HepG2 (cell line): Measurements from ENCODE around the gene VGF. TPM values are rescaled to one million over a fixed set of nuclear protein-coding genes. Genes with fewer than 3 reads are reported as not detected.

Experiments
- EEA1 ChIP-seq: sonication (generic); formaldehyde crosslinking; IDR thresholded peaks from 2 replicates; pipeline ENCODE4 v1.5.1; 2020; ENCODE audit warnings: mild to moderate bottlenecking, missing genetic modification reagents, borderline replicate concordance
- ELF3 ChIP-seq: IDR thresholded peaks from 2 replicates; pipeline ENCODE4 v1.6.1; 2016; ENCODE audit warnings: missing genetic modification reagents, missing compliant biosample characterization
- MXI1 ChIP-seq: IDR thresholded peaks from 3 replicates; pipeline ENCODE4 v1.6.1; 2012; ENCODE audit warnings: low read depth, low read length, inconsistent platforms, borderline replicate concordance
- NFIB ChIP-seq: sonication (generic); formaldehyde crosslinking; IDR thresholded peaks from 2 replicates; pipeline ENCODE4 v1.9.0; 2021; ENCODE audit warnings: missing genetic modification reagents, mild to moderate bottlenecking, borderline replicate concordance
- POLR2G ChIP-seq: fragments of 200-400 bp; formaldehyde crosslinking; IDR thresholded peaks from 2 replicates; pipeline ENCODE4 v1.6.1; 2018; ENCODE audit warnings: mild to moderate bottlenecking, low read depth, low read length, moderate library complexity
- REPIN1 ChIP-seq: sonication (generic); formaldehyde crosslinking; IDR thresholded peaks from 2 replicates; pipeline ENCODE4 v1.8.0; 2022; ENCODE audit warnings: missing genetic modification reagents, low read depth, mild to moderate bottlenecking, borderline replicate concordance
- SMAD1 ChIP-seq: sonication (generic); formaldehyde crosslinking; IDR thresholded peaks from 2 replicates; pipeline ENCODE4 v1.4.0; 2020; ENCODE audit warnings: missing genetic modification reagents, low read depth, mild to moderate bottlenecking, borderline replicate concordance
- STAT5B ChIP-seq: sonication (generic); formaldehyde crosslinking; IDR thresholded peaks from 2 replicates; pipeline ENCODE4 v1.4.0; 2020; ENCODE audit warnings: missing genetic modification reagents
- TEAD2 ChIP-seq: sonication (generic); formaldehyde crosslinking; IDR thresholded peaks from 2 replicates; pipeline ENCODE4 v1.9.0; 2021; ENCODE audit warnings: missing genetic modification reagents
- ZBTB7A ChIP-seq: sonication (generic); formaldehyde crosslinking; IDR thresholded peaks from 2 replicates; pipeline ENCODE4 v1.8.0; 2022; ENCODE audit warnings: mild to moderate bottlenecking, missing genetic modification reagents
- ZFP41 ChIP-seq: sonication (generic); formaldehyde crosslinking; IDR thresholded peaks from 2 replicates; pipeline ENCODE4 v1.4.0; 2020; ENCODE audit warnings: mild to moderate bottlenecking, missing genetic modification reagents, borderline replicate concordance
- ZNF331 ChIP-seq: sonication (generic); formaldehyde crosslinking; IDR thresholded peaks from 2 replicates; pipeline ENCODE4 v1.4.0; 2020; ENCODE audit warnings: missing genetic modification reagents
- ZNF530 ChIP-seq: sonication (generic); formaldehyde crosslinking; IDR thresholded peaks from 2 replicates; pipeline ENCODE4 v1.5.0; 2020; ENCODE audit warnings: low read depth, mild to moderate bottlenecking, missing genetic modification reagents
- ZNF629 ChIP-seq: sonication (generic); formaldehyde crosslinking; conservative IDR thresholded peaks from 2 replicates; pipeline ENCODE4 v1.5.0; 2020; ENCODE audit warnings: missing genetic modification reagents
- polyA plus RNA-seq, 8 experiments: library from polyadenylated mRNA; depleted of rRNA in 3 of 8; stranded (reverse) in 7 of 8; unstranded in 1 of 8; fragments of >200 nt; fragmentation: Illumina TruSeq in 4 of 8; extraction: Trizol in 4 of 8; gene quantifications; 2 replicates each; pipeline versions ENCODE4 v1.2.1 to v1.2.3, GENCODE V29; 2011 to 2016; ENCODE audit warnings: low read depth in 4 of 8, missing spikeins in 1 of 8, mixed read lengths in 1 of 8; ENCODE audit not compliant: insufficient read depth in 1 of 8
- total RNA-seq, 5 experiments: library from RNA; depleted of rRNA; stranded (reverse); fragments of >200 nt; fragmentation: Illumina TruSeq; extraction: Trizol; gene quantifications; 2 replicates each; pipeline ENCODE4 v1.2.3, GENCODE V29; 2016; ENCODE audit warnings: low read depth in 1 of 5
- TF ChIP-seq, protein P1 (sequence below): sonication (generic); formaldehyde crosslinking; IDR thresholded peaks from 2 replicates; pipeline ENCODE4 v1.4.0; 2020; ENCODE audit warnings: missing genetic modification reagents
- TF ChIP-seq, protein P2 (sequence below): sonication (generic); formaldehyde crosslinking; IDR thresholded peaks from 2 replicates; pipeline ENCODE4 v1.8.1; 2023; ENCODE audit warnings: mild to moderate bottlenecking, inconsistent platforms, moderate library complexity, missing genetic modification reagents, borderline replicate concordance
- TF ChIP-seq, protein P3 (sequence below): sonication (generic); formaldehyde crosslinking; IDR thresholded peaks from 2 replicates; pipeline ENCODE4 v1.5.1; 2020; ENCODE audit warnings: mild to moderate bottlenecking, missing genetic modification reagents, moderate library complexity
- TF ChIP-seq, protein P4 (sequence below): sonication (generic); formaldehyde crosslinking; IDR thresholded peaks from 2 replicates; pipeline ENCODE4 v1.9.0; 2021; ENCODE audit warnings: missing genetic modification reagents, mild to moderate bottlenecking, borderline replicate concordance
- TF ChIP-seq, protein P5 (sequence below): sonication (generic); formaldehyde crosslinking; IDR thresholded peaks from 2 replicates; pipeline ENCODE4 v1.8.1; 2023; ENCODE audit warnings: mild to moderate bottlenecking, moderate library complexity, missing genetic modification reagents

Gene VGF
- total and polyA plus RNA-seq, 2 of the 13 experiments (the other 11 are each of a cell fraction or from before 2014, with no cell fraction given): 0.12 to 0.46 TPM

DNA sequence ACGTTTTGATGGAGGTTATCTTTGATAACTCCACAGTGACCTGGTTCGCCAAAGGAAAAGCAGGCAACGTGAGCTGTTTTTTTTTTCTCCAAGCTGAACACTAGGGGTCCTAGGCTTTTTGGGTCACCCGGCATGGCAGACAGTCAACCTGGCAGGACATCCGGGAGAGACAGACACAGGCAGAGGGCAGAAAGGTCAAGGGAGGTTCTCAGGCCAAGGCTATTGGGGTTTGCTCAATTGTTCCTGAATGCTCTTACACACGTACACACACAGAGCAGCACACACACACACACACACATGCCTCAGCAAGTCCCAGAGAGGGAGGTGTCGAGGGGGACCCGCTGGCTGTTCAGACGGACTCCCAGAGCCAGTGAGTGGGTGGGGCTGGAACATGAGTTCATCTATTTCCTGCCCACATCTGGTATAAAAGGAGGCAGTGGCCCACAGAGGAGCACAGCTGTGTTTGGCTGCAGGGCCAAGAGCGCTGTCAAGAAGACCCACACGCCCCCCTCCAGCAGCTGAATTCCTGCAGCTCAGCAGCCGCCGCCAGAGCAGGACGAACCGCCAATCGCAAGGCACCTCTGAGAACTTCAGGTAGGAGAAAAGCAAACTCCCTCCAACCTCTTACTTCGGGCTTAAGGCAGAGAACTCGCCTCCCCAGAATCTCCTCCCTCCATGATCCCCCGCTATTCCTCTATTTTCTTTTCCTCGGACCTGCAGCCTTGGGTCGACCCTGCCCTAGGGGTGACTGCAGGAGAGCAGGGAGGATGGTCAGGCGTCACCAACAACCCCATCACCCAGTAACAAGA lies 38.5 kb downstream of the VGF start, which contains the start of gene SERPINE1 (continued):
- TF ChIP-seq, protein P1, sequence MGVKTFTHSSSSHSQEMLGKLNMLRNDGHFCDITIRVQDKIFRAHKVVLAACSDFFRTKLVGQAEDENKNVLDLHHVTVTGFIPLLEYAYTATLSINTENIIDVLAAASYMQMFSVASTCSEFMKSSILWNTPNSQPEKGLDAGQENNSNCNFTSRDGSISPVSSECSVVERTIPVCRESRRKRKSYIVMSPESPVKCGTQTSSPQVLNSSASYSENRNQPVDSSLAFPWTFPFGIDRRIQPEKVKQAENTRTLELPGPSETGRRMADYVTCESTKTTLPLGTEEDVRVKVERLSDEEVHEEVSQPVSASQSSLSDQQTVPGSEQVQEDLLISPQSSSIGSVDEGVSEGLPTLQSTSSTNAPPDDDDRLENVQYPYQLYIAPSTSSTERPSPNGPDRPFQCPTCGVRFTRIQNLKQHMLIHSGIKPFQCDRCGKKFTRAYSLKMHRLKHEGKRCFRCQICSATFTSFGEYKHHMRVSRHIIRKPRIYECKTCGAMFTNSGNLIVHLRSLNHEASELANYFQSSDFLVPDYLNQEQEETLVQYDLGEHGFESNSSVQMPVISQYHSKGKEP (CRISPR knock-in tag): no peak
- TF ChIP-seq POLR2G (peak; percentile 100), MXI1 (peak; percentile 90; the same call in 2 of the 3 replicates), SMAD1 (CRISPR knock-in tag) (no peak; the same call in 1 of the 2 replicates), NFIB (CRISPR knock-in tag) (no peak), ZNF629 (no peak; the same call in 1 of the 2 replicates), EEA1 (CRISPR knock-in tag) (no peak), TEAD2 (CRISPR knock-in tag) (no peak), ZBTB7A (CRISPR knock-in tag) (peak; percentile 82; the same call in 1 of the 2 replicates), REPIN1 (CRISPR knock-in tag) (peak; percentile 81), ZFP41 (no peak), STAT5B (CRISPR knock-in tag) (no peak), ZNF331 (peak; percentile 81), ELF3 (peak; percentile 96), ZNF530 (CRISPR knock-in tag) (no peak)
- TF ChIP-seq, protein P2, sequence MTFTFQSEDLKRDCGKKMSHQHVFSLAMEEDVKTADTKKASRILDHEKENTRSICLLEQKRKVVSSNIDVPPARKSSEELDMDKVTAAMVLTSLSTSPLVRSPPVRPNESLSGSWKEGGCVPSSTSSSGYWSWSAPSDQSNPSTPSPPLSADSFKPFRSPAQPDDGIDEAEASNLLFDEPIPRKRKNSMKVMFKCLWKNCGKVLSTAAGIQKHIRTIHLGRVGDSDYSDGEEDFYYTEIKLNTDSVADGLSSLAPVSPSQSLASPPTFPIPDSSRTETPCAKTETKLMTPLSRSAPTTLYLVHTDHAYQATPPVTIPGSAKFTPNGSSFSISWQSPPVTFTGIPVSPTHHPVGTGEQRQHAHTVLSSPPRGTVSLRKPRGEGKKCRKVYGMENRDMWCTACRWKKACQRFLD: no peak; the same call in 1 of the 2 replicates
- TF ChIP-seq, protein P3, sequence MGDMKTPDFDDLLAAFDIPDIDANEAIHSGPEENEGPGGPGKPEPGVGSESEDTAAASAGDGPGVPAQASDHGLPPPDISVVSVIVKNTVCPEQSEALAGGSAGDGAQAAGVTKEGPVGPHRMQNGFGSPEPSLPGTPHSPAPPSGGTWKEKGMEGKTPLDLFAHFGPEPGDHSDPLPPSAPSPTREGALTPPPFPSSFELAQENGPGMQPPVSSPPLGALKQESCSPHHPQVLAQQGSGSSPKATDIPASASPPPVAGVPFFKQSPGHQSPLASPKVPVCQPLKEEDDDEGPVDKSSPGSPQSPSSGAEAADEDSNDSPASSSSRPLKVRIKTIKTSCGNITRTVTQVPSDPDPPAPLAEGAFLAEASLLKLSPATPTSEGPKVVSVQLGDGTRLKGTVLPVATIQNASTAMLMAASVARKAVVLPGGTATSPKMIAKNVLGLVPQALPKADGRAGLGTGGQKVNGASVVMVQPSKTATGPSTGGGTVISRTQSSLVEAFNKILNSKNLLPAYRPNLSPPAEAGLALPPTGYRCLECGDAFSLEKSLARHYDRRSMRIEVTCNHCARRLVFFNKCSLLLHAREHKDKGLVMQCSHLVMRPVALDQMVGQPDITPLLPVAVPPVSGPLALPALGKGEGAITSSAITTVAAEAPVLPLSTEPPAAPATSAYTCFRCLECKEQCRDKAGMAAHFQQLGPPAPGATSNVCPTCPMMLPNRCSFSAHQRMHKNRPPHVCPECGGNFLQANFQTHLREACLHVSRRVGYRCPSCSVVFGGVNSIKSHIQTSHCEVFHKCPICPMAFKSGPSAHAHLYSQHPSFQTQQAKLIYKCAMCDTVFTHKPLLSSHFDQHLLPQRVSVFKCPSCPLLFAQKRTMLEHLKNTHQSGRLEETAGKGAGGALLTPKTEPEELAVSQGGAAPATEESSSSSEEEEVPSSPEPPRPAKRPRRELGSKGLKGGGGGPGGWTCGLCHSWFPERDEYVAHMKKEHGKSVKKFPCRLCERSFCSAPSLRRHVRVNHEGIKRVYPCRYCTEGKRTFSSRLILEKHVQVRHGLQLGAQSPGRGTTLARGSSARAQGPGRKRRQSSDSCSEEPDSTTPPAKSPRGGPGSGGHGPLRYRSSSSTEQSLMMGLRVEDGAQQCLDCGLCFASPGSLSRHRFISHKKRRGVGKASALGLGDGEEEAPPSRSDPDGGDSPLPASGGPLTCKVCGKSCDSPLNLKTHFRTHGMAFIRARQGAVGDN (CRISPR knock-in tag): peak; percentile 96
- TF ChIP-seq, protein P4, sequence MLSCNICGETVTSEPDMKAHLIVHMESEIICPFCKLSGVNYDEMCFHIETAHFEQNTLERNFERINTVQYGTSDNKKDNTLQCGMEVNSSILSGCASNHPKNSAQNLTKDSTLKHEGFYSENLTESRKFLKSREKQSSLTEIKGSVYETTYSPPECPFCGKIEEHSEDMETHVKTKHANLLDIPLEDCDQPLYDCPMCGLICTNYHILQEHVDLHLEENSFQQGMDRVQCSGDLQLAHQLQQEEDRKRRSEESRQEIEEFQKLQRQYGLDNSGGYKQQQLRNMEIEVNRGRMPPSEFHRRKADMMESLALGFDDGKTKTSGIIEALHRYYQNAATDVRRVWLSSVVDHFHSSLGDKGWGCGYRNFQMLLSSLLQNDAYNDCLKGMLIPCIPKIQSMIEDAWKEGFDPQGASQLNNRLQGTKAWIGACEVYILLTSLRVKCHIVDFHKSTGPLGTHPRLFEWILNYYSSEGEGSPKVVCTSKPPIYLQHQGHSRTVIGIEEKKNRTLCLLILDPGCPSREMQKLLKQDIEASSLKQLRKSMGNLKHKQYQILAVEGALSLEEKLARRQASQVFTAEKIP (CRISPR knock-in tag): no peak
- TF ChIP-seq, protein P5, sequence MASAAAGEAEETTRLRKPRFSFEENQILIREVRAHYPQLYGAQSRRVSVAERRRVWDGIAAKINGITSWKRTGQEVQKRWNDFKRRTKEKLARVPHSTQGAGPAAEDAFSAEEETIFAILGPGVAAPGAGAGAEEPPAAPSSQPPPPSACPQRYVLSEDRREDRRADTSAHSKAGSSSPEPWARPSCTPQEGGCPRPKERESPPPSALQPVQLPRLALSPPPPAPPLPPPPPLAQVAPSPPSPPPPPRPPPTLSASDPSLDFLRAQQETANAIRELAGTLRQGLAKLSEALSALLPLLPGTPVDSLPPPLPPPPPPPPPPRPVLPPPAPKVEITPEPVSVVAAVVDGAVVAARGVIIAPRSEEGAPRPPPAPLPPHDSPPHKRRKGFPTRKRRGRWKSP (CRISPR knock-in tag): 0 out of 2 replicates have a peak, but pooled peaks have one; percentile 15
